Measurements from ENCODE around the gene SLC38A9. TPM values are rescaled to one million over a fixed set of nuclear protein-coding genes. Genes with fewer than 3 reads are reported as not detected.
"Not testable (repeated sequence)": the region's sequence is repeated elsewhere in the genome, so short reads cannot be mapped to it uniquely, and the experiment has no call there.

The SLC38A9 gene
- polyA plus RNA-seq, 3 donors from 2014 or later = 6.9 to 15.4 (median 15.2) TPM

- Mint-ChIP-seq H3K36me3 (no peaks in the 10 kb centered on the region), H3K27me3 (ENCODE audit: low read depth in 3 of 3) (peaks cover 0 to 3% (median 3%) of the 10 kb centered on the region in 3 donors), H3K27ac (no peak overlapping the region), H3K9me3 (no peaks in the 10 kb centered on the region), H3K4me1 (no peaks in the 10 kb centered on the region), H3K4me3 (no peak overlapping the region)
- DNase-seq = no peak
Observed at GRCh38 chr5:55608595-55609349, 103.4 kb downstream of the SLC38A9 start.

- H3K4me3 Mint-ChIP-seq; DNase-seq; H3K27me3 Mint-ChIP-seq (ENCODE audit: low read depth in 3 of 3); H3K36me3 Mint-ChIP-seq; H3K9me3 Mint-ChIP-seq; H3K27ac Mint-ChIP-seq; H3K4me1 Mint-ChIP-seq: not testable (repeated sequence)
Observed at GRCh38 chr5:55607309-55607708, 104.8 kb downstream of the SLC38A9 start.

GRCh38 chr5:55604611-55605067 is 107.5 kb downstream of the SLC38A9 start:
- DNase-seq = no peak
- H3K27me3 Mint-ChIP-seq (ENCODE audit: low read depth in 3 of 3) = peaks cover 0 to 5% (median 3%) of the 10 kb centered on the region in 3 donors
- peaks cover 6 to 13% of the 10 kb centered on the region in 2 donors for H3K4me1 Mint-ChIP-seq
- no peaks in the 10 kb centered on the region for H3K36me3 Mint-ChIP-seq
- no peak overlapping the region for H3K4me3 Mint-ChIP-seq
- H3K27ac Mint-ChIP-seq = no peak overlapping the region
- no peaks in the 10 kb centered on the region for H3K9me3 Mint-ChIP-seq

GRCh38 chr5:55603922-55604321 is 108.2 kb downstream of the SLC38A9 start:
- H3K9me3 Mint-ChIP-seq = no peaks in the 10 kb centered on the region
- H3K27ac Mint-ChIP-seq = no peak overlapping the region
- H3K27me3 Mint-ChIP-seq (ENCODE audit: low read depth in 3 of 3) = peaks cover 0 to 5% (median 3%) of the 10 kb centered on the region in 3 donors
- DNase-seq = no peak
- H3K4me1 Mint-ChIP-seq = peaks cover 6 to 13% of the 10 kb centered on the region in 2 donors
- H3K36me3 Mint-ChIP-seq = no peaks in the 10 kb centered on the region
- no peak overlapping the region for H3K4me3 Mint-ChIP-seq

GRCh38 chr5:55601628-55602027 is 110.5 kb downstream of the SLC38A9 start:
- H3K4me3 Mint-ChIP-seq = no peak overlapping the region
- H3K36me3 Mint-ChIP-seq = no peaks in the 10 kb centered on the region
- H3K27me3 Mint-ChIP-seq (ENCODE audit: low read depth in 3 of 3) = peaks cover 0 to 3% (median 3%) of the 10 kb centered on the region in 3 donors
- H3K27ac Mint-ChIP-seq = no peak overlapping the region
- DNase-seq = no peak
- H3K9me3 Mint-ChIP-seq = no peaks in the 10 kb centered on the region
- H3K4me1 Mint-ChIP-seq = peaks cover 6 to 13% of the 10 kb centered on the region in 2 donors

- peak overlapping the region in 1 of 5 donors; percentile 17 for H3K4me3 Mint-ChIP-seq
- no peaks in the 10 kb centered on the region for H3K9me3 Mint-ChIP-seq
- H3K27ac Mint-ChIP-seq = no peak overlapping the region
Observed at GRCh38 chr5:55601204-55601618, 110.9 kb downstream of the SLC38A9 start.

GRCh38 chr5:55600497-55601203 is 111.5 kb downstream of the SLC38A9 start:
- Mint-ChIP-seq H3K9me3 (no peaks in the 10 kb centered on the region), H3K27ac (peak overlapping the region in 1 of 6 donors; percentile 0), H3K4me3 (peak overlapping the region in 1 of 5 donors; percentile 17)

More at GRCh38 chr5:55601204-55601618, 110.9 kb downstream of the SLC38A9 start:
- no peaks in the 10 kb centered on the region for H3K36me3 Mint-ChIP-seq
- no peak for DNase-seq
- peaks cover 0 to 3% (median 2%) of the 10 kb centered on the region in 3 donors for H3K27me3 Mint-ChIP-seq (ENCODE audit: low read depth in 3 of 3)
- peaks cover 6 to 13% of the 10 kb centered on the region in 2 donors for H3K4me1 Mint-ChIP-seq

GRCh38 chr5:55600086-55600485 is 112.0 kb downstream of the SLC38A9 start:
- no peak for DNase-seq
- H3K4me1 Mint-ChIP-seq = peaks cover 6 to 13% of the 10 kb centered on the region in 2 donors
- H3K36me3 Mint-ChIP-seq = no peaks in the 10 kb centered on the region
- peaks cover 0 to 3% (median 0%) of the 10 kb centered on the region in 3 donors for H3K27me3 Mint-ChIP-seq (ENCODE audit: low read depth in 3 of 3)
- H3K9me3 Mint-ChIP-seq = no peaks in the 10 kb centered on the region
- H3K4me3 Mint-ChIP-seq = no peak overlapping the region
- no peak overlapping the region for H3K27ac Mint-ChIP-seq

More at GRCh38 chr5:55600497-55601203, 111.5 kb downstream of the SLC38A9 start:
- DNase-seq = no peak
- Mint-ChIP-seq H3K36me3 (no peaks in the 10 kb centered on the region), H3K27me3 (ENCODE audit: low read depth in 3 of 3) (peaks cover 0 to 3% (median 0%) of the 10 kb centered on the region in 3 donors), H3K4me1 (peaks cover 6 to 13% of the 10 kb centered on the region in 2 donors)

- H3K4me3 Mint-ChIP-seq = no peak overlapping the region
- H3K27me3 Mint-ChIP-seq (ENCODE audit: low read depth in 3 of 3) = peaks cover 0 to 3% (median 0%) of the 10 kb centered on the region in 3 donors
- peaks cover 6 to 13% of the 10 kb centered on the region in 2 donors for H3K4me1 Mint-ChIP-seq
- H3K9me3 Mint-ChIP-seq = no peaks in the 10 kb centered on the region
- no peak for DNase-seq
- no peaks in the 10 kb centered on the region for H3K36me3 Mint-ChIP-seq
- H3K27ac Mint-ChIP-seq = no peak overlapping the region
Observed at GRCh38 chr5:55599148-55600050, 112.7 kb downstream of the SLC38A9 start.

GRCh38 chr5:55597014-55597981 is 114.8 kb downstream of the SLC38A9 start:
- no peak overlapping the region for H3K4me3 Mint-ChIP-seq
- H3K27ac Mint-ChIP-seq = no peak overlapping the region
- H3K4me1 Mint-ChIP-seq = peaks cover 6 to 13% of the 10 kb centered on the region in 2 donors
- DNase-seq = no peak
- H3K9me3 Mint-ChIP-seq = no peaks in the 10 kb centered on the region
- H3K27me3 Mint-ChIP-seq (ENCODE audit: low read depth in 3 of 3) = peaks cover 0 to 6% (median 3%) of the 10 kb centered on the region in 3 donors
- no peaks in the 10 kb centered on the region for H3K36me3 Mint-ChIP-seq

GRCh38 chr5:55594671-55595070 is 117.5 kb downstream of the SLC38A9 start:
- Mint-ChIP-seq H3K27ac (no peak overlapping the region), H3K9me3 (no peaks in the 10 kb centered on the region), H3K36me3 (no peaks in the 10 kb centered on the region), H3K4me3 (no peak overlapping the region), H3K27me3 (ENCODE audit: low read depth in 3 of 3) (peaks cover 2 to 16% (median 5%) of the 10 kb centered on the region in 3 donors), H3K4me1 (peaks cover 2 to 12% of the 10 kb centered on the region in 2 donors)
- DNase-seq = no peak

- H3K9me3 Mint-ChIP-seq = no peaks in the 10 kb centered on the region
- no peak for DNase-seq
- peaks cover 2 to 12% of the 10 kb centered on the region in 2 donors for H3K4me1 Mint-ChIP-seq
- H3K27ac Mint-ChIP-seq = no peak overlapping the region
- H3K36me3 Mint-ChIP-seq = no peaks in the 10 kb centered on the region
- peaks cover 2 to 18% (median 5%) of the 10 kb centered on the region in 3 donors for H3K27me3 Mint-ChIP-seq (ENCODE audit: low read depth in 3 of 3)
- no peak overlapping the region for H3K4me3 Mint-ChIP-seq
Observed at GRCh38 chr5:55593115-55593472, 119.0 kb downstream of the SLC38A9 start.
